RWPE1 (cell line): Measurements from ENCODE around the gene AHCYL2.

Experiments used
- CTCF ChIA-PET: fragments of 350-600 bp; sonication (Branson Sonifier 250); formaldehyde crosslinking; extraction: SDS; loops from one replicate; lab custom pipeline; 2021; lab: Yijun Ruan, JAX
- POLR2A ChIA-PET: fragments of 400-600 bp; formaldehyde crosslinking; extraction: SDS; loops from one replicate; lab custom pipeline; 2020; ENCODE audit warnings: antibody characterized with exemption; ENCODE audit not compliant: low non-redundant PET; lab: Yijun Ruan, JAX
- DNase-seq: peaks from one replicate; pipeline ENCODE4 v3.0.0; 2012; ENCODE audit warnings: low spot score
- H3K27ac ChIP-seq: fragments of 450-650 bp; 2 replicates; pipeline ENCODE4 v1.5.1; 2017
- CTCF ChIP-seq: fragments of 450-650 bp; conservative IDR thresholded peaks from 2 replicates; pipeline ENCODE4 v1.5.1; 2017; ENCODE audit warnings: low read depth, mild to moderate bottlenecking

AHCYL2 gene

GRCh38 chr7:129373651-129374428 is 149.0 kb downstream of the AHCYL2 start:
- POLR2A ChIA-PET, result no interaction called here
- no peak for TF ChIP-seq CTCF
- no peak overlapping the region for H3K27ac ChIP-seq
- CTCF ChIA-PET, result no interaction called here
- no peak for DNase-seq

- DNase-seq, result no peak
- ChIA-PET CTCF (interaction anchor here (1.0 kb wide), 1 partner anchor 32 kb away, joined by 4 read pairs; no protein-coding TSS in a partner anchor), POLR2A (no interaction called here)
Observed at GRCh38 chr7:129375141-129375938, 150.5 kb downstream of the AHCYL2 start.

GRCh38 chr7:129376076-129376777 is 151.4 kb downstream of the AHCYL2 start:
- TF ChIP-seq CTCF, result peak; percentile 52
- DNase-seq, result peak; percentile 18
- ChIA-PET POLR2A (no interaction called here), CTCF (interaction anchor here (0.5 to 1.1 kb wide), 3 partner anchors 8 to 158 kb away, joined by 3 to 4 read pairs (median 4); no protein-coding TSS in a partner anchor)
- no peak overlapping the region for H3K27ac ChIP-seq

More at GRCh38 chr7:129375141-129375938, 150.5 kb downstream of the AHCYL2 start:
- no peak for TF ChIP-seq CTCF
- H3K27ac ChIP-seq, result no peak overlapping the region

- H3K27ac ChIP-seq, result no peak overlapping the region
- ChIA-PET POLR2A (no interaction called here), CTCF (interaction anchor here (0.6 to 1.1 kb wide), 3 partner anchors 12 to 159 kb away, joined by 3 to 5 read pairs (median 4); partner anchors contain the start of gene STRIP2)
- no peak for TF ChIP-seq CTCF
- DNase-seq, result peak; percentile 3
Observed at GRCh38 chr7:129376778-129377700, 152.2 kb downstream of the AHCYL2 start.

- no peak for TF ChIP-seq CTCF
- DNase-seq, result no peak
- ChIA-PET CTCF (no interaction called here), POLR2A (no interaction called here)
- H3K27ac ChIP-seq, result no peak overlapping the region
Observed at GRCh38 chr7:129381710-129382484, 157.1 kb downstream of the AHCYL2 start.
